Activated naive CD8-positive, alpha-beta T cell (primary cell): Measurements from ENCODE around the gene HIVEP3.

Experiments
- H3K27ac Mint-ChIP-seq: one replicate; pipeline ENCODE4 v1.8.0; 2021; ENCODE audit warnings: mixed read lengths
- H3K27me3 Mint-ChIP-seq: one replicate; pipeline ENCODE4 v1.8.0; 2021; ENCODE audit warnings: mixed read lengths
- H3K36me3 Mint-ChIP-seq: one replicate; pipeline ENCODE4 v1.8.0; 2021; ENCODE audit warnings: mixed read lengths
- H3K4me1 Mint-ChIP-seq: one replicate; pipeline ENCODE4 v1.8.0; 2021; ENCODE audit warnings: low read depth, mixed read lengths
- H3K4me3 Mint-ChIP-seq: one replicate; pipeline ENCODE4 v1.8.0; 2021; ENCODE audit warnings: mild to moderate bottlenecking, mixed read lengths
- H3K9me3 Mint-ChIP-seq: one replicate; pipeline ENCODE4 v1.8.0; 2021; ENCODE audit warnings: low read depth, mixed read lengths

HIVEP3 gene

GRCh38 chr1:41738006-41738405 is 180.7 kb downstream of the HIVEP3 start:
- Mint-ChIP-seq H3K27me3 (no peaks in the 10 kb centered on the region), H3K27ac (peak overlapping the region; percentile 90), H3K4me3 (peak overlapping the region; percentile 25), H3K9me3 (no peaks in the 10 kb centered on the region), H3K4me1 (peaks cover 73% of the 10 kb centered on the region), H3K36me3 (no peaks in the 10 kb centered on the region)

- H3K27me3 Mint-ChIP-seq, result no peaks in the 10 kb centered on the region
- H3K4me3 Mint-ChIP-seq, result peak overlapping the region; percentile 28
- no peak overlapping the region for H3K27ac Mint-ChIP-seq
- no peaks in the 10 kb centered on the region for H3K36me3 Mint-ChIP-seq
- peaks cover 52% of the 10 kb centered on the region for H3K4me1 Mint-ChIP-seq
- H3K9me3 Mint-ChIP-seq, result no peaks in the 10 kb centered on the region
Observed at GRCh38 chr1:41735631-41736260, 183.0 kb downstream of the HIVEP3 start.

GRCh38 chr1:41735139-41735538 is 183.6 kb downstream of the HIVEP3 start:
- H3K4me3 Mint-ChIP-seq, result no peak overlapping the region
- H3K27me3 Mint-ChIP-seq, result no peaks in the 10 kb centered on the region
- peaks cover 46% of the 10 kb centered on the region for H3K4me1 Mint-ChIP-seq

GRCh38 chr1:41734201-41734970 is 184.3 kb downstream of the HIVEP3 start:
- Mint-ChIP-seq H3K27ac (peak overlapping the region; percentile 5), H3K27me3 (no peaks in the 10 kb centered on the region), H3K36me3 (no peaks in the 10 kb centered on the region), H3K9me3 (no peaks in the 10 kb centered on the region), H3K4me3 (no peak overlapping the region), H3K4me1 (peaks cover 38% of the 10 kb centered on the region)

More at GRCh38 chr1:41735139-41735538, 183.6 kb downstream of the HIVEP3 start:
- Mint-ChIP-seq H3K36me3 (no peaks in the 10 kb centered on the region), H3K27ac (no peak overlapping the region), H3K9me3 (no peaks in the 10 kb centered on the region)

- no peaks in the 10 kb centered on the region for H3K9me3 Mint-ChIP-seq
- peaks cover 38% of the 10 kb centered on the region for H3K4me1 Mint-ChIP-seq
- H3K27me3 Mint-ChIP-seq, result no peaks in the 10 kb centered on the region
- no peaks in the 10 kb centered on the region for H3K36me3 Mint-ChIP-seq
- no peak overlapping the region for H3K4me3 Mint-ChIP-seq
- no peak overlapping the region for H3K27ac Mint-ChIP-seq
Observed at GRCh38 chr1:41733725-41734124, 185.0 kb downstream of the HIVEP3 start.

GRCh38 chr1:41733021-41733420 is 185.7 kb downstream of the HIVEP3 start:
- no peaks in the 10 kb centered on the region for H3K36me3 Mint-ChIP-seq
- H3K4me3 Mint-ChIP-seq, result no peak overlapping the region
- no peaks in the 10 kb centered on the region for H3K27me3 Mint-ChIP-seq
- no peaks in the 10 kb centered on the region for H3K9me3 Mint-ChIP-seq
- H3K4me1 Mint-ChIP-seq, result peaks cover 38% of the 10 kb centered on the region
- no peak overlapping the region for H3K27ac Mint-ChIP-seq

- no peaks in the 10 kb centered on the region for H3K27me3 Mint-ChIP-seq
- peaks cover 41% of the 10 kb centered on the region for H3K4me1 Mint-ChIP-seq
- H3K27ac Mint-ChIP-seq, result no peak overlapping the region
- no peak overlapping the region for H3K4me3 Mint-ChIP-seq
- no peaks in the 10 kb centered on the region for H3K36me3 Mint-ChIP-seq
- H3K9me3 Mint-ChIP-seq, result no peaks in the 10 kb centered on the region
Observed at GRCh38 chr1:41731516-41732030, 187.1 kb downstream of the HIVEP3 start.

- Mint-ChIP-seq H3K4me1 (peaks cover 46% of the 10 kb centered on the region), H3K27me3 (no peaks in the 10 kb centered on the region), H3K4me3 (no peak overlapping the region), H3K9me3 (no peaks in the 10 kb centered on the region), H3K27ac (no peak overlapping the region), H3K36me3 (no peaks in the 10 kb centered on the region)
Observed at GRCh38 chr1:41730806-41731205, 187.9 kb downstream of the HIVEP3 start.

- Mint-ChIP-seq H3K4me1 (peaks cover 34% of the 10 kb centered on the region), H3K36me3 (no peaks in the 10 kb centered on the region), H3K4me3 (no peak overlapping the region), H3K27ac (peak overlapping the region; percentile 86), H3K27me3 (no peaks in the 10 kb centered on the region), H3K9me3 (no peaks in the 10 kb centered on the region)
Observed at GRCh38 chr1:41728403-41729202, 190.1 kb downstream of the HIVEP3 start.

GRCh38 chr1:41727749-41728115 is 191.0 kb downstream of the HIVEP3 start:
- Mint-ChIP-seq H3K4me1 (peaks cover 34% of the 10 kb centered on the region), H3K27ac (peak overlapping the region; percentile 88), H3K9me3 (no peaks in the 10 kb centered on the region), H3K4me3 (peak overlapping the region; percentile 65), H3K36me3 (no peaks in the 10 kb centered on the region), H3K27me3 (no peaks in the 10 kb centered on the region)

GRCh38 chr1:41726899-41727748 is 191.6 kb downstream of the HIVEP3 start:
- Mint-ChIP-seq H3K27me3 (no peaks in the 10 kb centered on the region), H3K4me1 (peaks cover 34% of the 10 kb centered on the region), H3K9me3 (no peaks in the 10 kb centered on the region), H3K27ac (peak overlapping the region; percentile 88), H3K36me3 (no peaks in the 10 kb centered on the region), H3K4me3 (peak overlapping the region; percentile 65)

GRCh38 chr1:41726292-41726691 is 192.4 kb downstream of the HIVEP3 start:
- Mint-ChIP-seq H3K4me3 (peak overlapping the region; percentile 65), H3K27me3 (no peaks in the 10 kb centered on the region), H3K9me3 (no peaks in the 10 kb centered on the region), H3K4me1 (peaks cover 34% of the 10 kb centered on the region), H3K27ac (peak overlapping the region; percentile 88), H3K36me3 (no peaks in the 10 kb centered on the region)

GRCh38 chr1:41724926-41725325 is 193.8 kb downstream of the HIVEP3 start:
- H3K27ac Mint-ChIP-seq, result no peak overlapping the region
- no peaks in the 10 kb centered on the region for H3K9me3 Mint-ChIP-seq
- peaks cover 42% of the 10 kb centered on the region for H3K4me1 Mint-ChIP-seq
- no peaks in the 10 kb centered on the region for H3K27me3 Mint-ChIP-seq
- no peaks in the 10 kb centered on the region for H3K36me3 Mint-ChIP-seq
- no peak overlapping the region for H3K4me3 Mint-ChIP-seq

- Mint-ChIP-seq H3K4me1 (peaks cover 40% of the 10 kb centered on the region), H3K9me3 (no peaks in the 10 kb centered on the region), H3K36me3 (no peaks in the 10 kb centered on the region), H3K4me3 (no peak overlapping the region), H3K27me3 (no peaks in the 10 kb centered on the region), H3K27ac (no peak overlapping the region)
Observed at GRCh38 chr1:41724248-41724647, 194.5 kb downstream of the HIVEP3 start.
